HTR-8/SVneo (cell line): ENCODE results near the gene GINS3.

ENCODE experiments used
- DNase-seq: peaks from one replicate; pipeline ENCODE4 v3.0.0; 2011; ENCODE audit warnings: low spot score, mixed read lengths; ENCODE audit not compliant: insufficient read length
- FAIRE-seq: peaks from 2 replicates; lab custom pipeline; 2011; peaks lifted over from hg19 to GRCh38; lab: Jason Lieb, UNC

The GINS3 gene

GRCh38 chr16:58392215-58393137, at the start of gene GINS3:
GINS3 (plus strand) TSS chr16:58392471; CDS start chr16:58392602, 131 bp downstream.
- DNase-seq (peak; percentile 93), FAIRE-seq (peak; percentile 94)

- FAIRE-seq, result peak; percentile 55
These were observed 48.7 kb upstream of the GINS3 start for GRCh38 chr16:58343562-58343961.

GRCh38 chr16:58345574-58346354, 46.5 kb upstream of the GINS3 start:
- DNase-seq, result no peak
- FAIRE-seq, result no peak

More at GRCh38 chr16:58343562-58343961, 48.7 kb upstream of the GINS3 start:
- DNase-seq, result no peak

GRCh38 chr16:58346831-58347371, 45.4 kb upstream of the GINS3 start:
- FAIRE-seq (no peak), DNase-seq (no peak)

- DNase-seq, result no peak
- no peak for FAIRE-seq
These were observed 43.3 kb upstream of the GINS3 start for GRCh38 chr16:58348986-58349385.

GRCh38 chr16:58352690-58353089, 39.6 kb upstream of the GINS3 start:
- DNase-seq (no peak), FAIRE-seq (no peak)

GRCh38 chr16:58360041-58360634, 32.1 kb upstream of the GINS3 start:
- FAIRE-seq (no peak), DNase-seq (no peak)

- no peak for FAIRE-seq
These were observed 30.5 kb upstream of the GINS3 start for GRCh38 chr16:58361726-58362125.

GRCh38 chr16:58363746-58364393, 28.4 kb upstream of the GINS3 start:
- FAIRE-seq (peak; percentile 59), DNase-seq (no peak)

More at GRCh38 chr16:58361726-58362125, 30.5 kb upstream of the GINS3 start:
- DNase-seq, result no peak

GRCh38 chr16:58365623-58366022, 26.6 kb upstream of the GINS3 start:
- DNase-seq (no peak), FAIRE-seq (peak; percentile 54)

GRCh38 chr16:58366247-58367031, 25.8 kb upstream of the GINS3 start:
- peak; percentile 20 for FAIRE-seq
- DNase-seq, result peak; percentile 41

GRCh38 chr16:58367252-58367651, 25.0 kb upstream of the GINS3 start:
- FAIRE-seq (no peak), DNase-seq (no peak)

- FAIRE-seq, result no peak
- no peak for DNase-seq
These were observed 20.4 kb upstream of the GINS3 start for GRCh38 chr16:58371841-58372240.

GRCh38 chr16:58375386-58375785, 16.9 kb upstream of the GINS3 start:
- no peak for DNase-seq
- FAIRE-seq, result no peak

- no peak for DNase-seq
- no peak for FAIRE-seq
These were observed 14.3 kb upstream of the GINS3 start for GRCh38 chr16:58377932-58378331.

- DNase-seq (no peak), FAIRE-seq (no peak)
These were observed 13.9 kb upstream of the GINS3 start for GRCh38 chr16:58378401-58378800.

GRCh38 chr16:58379736-58380135, 12.5 kb upstream of the GINS3 start:
- DNase-seq, result no peak
- FAIRE-seq, result no peak

- no peak for FAIRE-seq
- DNase-seq, result no peak
These were observed 10.6 kb upstream of the GINS3 start for GRCh38 chr16:58381661-58382060.

GRCh38 chr16:58384437-58385055, 7.7 kb upstream of the GINS3 start:
- no peak for DNase-seq
- no peak for FAIRE-seq
